Vagina (tissue), 2 donors: ENCODE results near the gene FAF1.

Experiments used
- CTCF ChIP-seq, 3 experiments: fragments of 450-650 bp in 2 of 3; fragments of 200-600 bp in 1 of 3; sonication (generic) in 1 of 3; IDR thresholded peaks; one replicate each; pipeline ENCODE4 v1.5.1; 2017 to 2019; ENCODE audit warnings: antibody characterized with exemption in 3 of 3, mild to moderate bottlenecking in 2 of 3, moderate library complexity in 2 of 3
- POLR2A ChIP-seq, 2 donors: fragments of 450-650 bp; IDR thresholded peaks; one replicate each; pipeline ENCODE4 v1.6.1; 2017; ENCODE audit warnings: antibody characterized with exemption in 2 of 2, mild to moderate bottlenecking in 2 of 2, moderate library complexity in 2 of 2
- POLR2AphosphoS5 ChIP-seq, 2 donors: sonication (generic); formaldehyde crosslinking; IDR thresholded peaks; one replicate each; pipeline ENCODE4 v1.9.0; 2017; ENCODE audit warnings: antibody characterized with exemption in 2 of 2, mild to moderate bottlenecking in 2 of 2, low read depth in 1 of 2; ENCODE audit not compliant: insufficient read depth in 1 of 2

DNA sequence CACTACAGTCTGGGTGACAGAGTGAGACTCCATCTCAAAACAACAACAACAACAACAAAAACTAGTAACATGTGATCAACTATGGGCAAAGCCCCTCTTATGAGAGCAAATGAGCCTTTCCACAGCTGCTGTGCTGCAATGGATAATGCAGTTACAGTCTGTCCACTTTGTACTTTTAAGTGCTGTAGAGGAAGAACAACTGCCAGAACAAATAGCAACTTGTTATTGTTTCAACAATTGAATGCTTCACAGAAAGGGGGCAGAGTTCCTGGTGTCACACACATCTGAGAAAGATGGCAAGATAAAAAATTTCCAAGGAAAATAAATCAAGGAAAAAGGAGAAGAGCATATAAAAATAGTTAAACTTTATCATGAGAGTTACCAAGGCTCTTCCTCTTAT, 293.2 kb downstream of the FAF1 start:
- no peak for TF ChIP-seq CTCF (IDR thresholded peaks at IDR 0.05)
- TF ChIP-seq POLR2AphosphoS5 (IDR thresholded peaks at IDR 0.05; ENCODE audit: insufficient read depth in 1 of 2, low read depth in 1 of 2) = no peak
- TF ChIP-seq POLR2A (IDR thresholded peaks at IDR 0.05) = no peak
